GM19023 (cell line): ENCODE results near the gene THOC5.
"Not testable (repeated sequence)": the region's sequence is repeated elsewhere in the genome, so short reads cannot be mapped to it uniquely, and the experiment has no call there.

ENCODE experiments used
- ATAC-seq: cut with Tn5 transposase; IDR thresholded peaks from one replicate; pipeline ENCODE4 v1.9.1; 2021; ENCODE audit warnings: mild to moderate bottlenecking, moderate library complexity; ENCODE audit not compliant: unreplicated experiment

Gene THOC5

DNA sequence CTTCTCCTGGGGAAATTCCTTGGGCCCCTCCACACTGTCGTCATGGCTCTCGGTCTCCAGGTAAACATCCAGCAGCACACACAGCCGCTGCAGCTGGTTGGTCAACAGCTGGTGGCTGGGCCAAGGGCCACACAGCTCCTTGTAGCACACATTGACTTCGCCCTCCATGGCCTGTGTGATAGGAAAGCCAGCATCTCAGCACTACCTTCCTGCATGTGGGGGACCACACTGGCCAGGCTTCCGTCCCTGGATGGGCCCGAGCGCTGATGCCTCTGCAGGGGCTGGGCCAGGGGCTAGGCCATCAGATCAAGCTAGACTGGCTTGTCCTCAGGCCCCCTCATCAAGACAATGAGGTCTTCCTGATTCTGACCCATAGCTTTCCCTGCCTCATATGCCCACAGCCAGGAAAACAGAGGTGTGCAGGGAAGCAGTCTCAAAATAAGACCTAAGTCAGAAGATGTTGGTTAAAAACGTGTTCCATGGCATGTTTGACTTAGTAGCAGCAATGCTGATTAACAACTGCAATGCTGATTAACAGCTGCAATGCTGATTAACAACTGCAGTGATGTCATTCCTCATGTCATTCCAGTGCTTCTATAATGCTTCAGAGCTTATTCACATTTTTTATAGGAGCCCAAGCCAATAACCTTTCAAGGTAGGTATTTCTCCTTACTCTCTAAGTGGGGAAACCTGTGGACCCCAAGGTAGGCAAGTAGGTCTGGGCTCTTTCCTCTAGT lies 42.3 kb downstream of the THOC5 start:
- no peak for ATAC-seq

DNA sequence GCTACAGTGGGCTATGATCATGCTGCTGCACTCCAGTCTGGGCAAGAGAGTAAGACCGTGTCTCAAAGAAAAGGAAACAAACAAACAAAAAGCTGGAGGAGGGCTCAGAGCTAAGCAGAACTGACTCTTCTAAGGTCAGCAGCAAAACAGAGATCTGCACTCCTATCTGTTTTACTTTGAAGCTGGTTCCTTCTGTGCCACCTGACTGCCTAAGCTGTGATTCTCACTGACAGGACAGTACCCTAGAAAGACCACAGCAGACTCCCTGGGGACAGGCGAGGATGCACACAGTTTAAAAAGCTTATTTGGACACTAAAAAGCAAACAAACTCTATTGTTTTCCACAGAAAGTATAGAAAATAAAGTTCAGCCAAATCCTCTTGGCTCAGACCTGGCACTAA lies 43.0 kb downstream of the THOC5 start:
- ATAC-seq = no peak

DNA sequence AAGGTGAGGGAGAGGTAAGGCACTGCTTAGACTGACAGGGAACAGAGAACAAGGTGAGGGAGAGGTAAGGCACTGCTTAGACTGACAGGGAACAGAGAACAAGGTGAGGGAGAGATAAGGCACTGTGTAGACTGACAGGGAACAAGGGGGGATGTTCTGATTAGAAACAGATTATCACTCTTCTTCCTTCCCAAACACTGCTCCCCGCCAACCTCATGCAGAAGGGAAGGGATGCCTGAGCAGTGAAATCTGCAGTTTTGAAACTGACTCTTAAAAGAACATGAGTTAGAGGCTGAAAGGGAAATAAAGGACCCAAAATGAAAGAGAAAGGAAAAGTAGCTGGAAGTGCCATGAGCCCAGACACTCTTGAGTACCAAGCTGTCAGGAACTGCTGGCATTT lies 43.7 kb downstream of the THOC5 start:
- ATAC-seq = no peak

DNA sequence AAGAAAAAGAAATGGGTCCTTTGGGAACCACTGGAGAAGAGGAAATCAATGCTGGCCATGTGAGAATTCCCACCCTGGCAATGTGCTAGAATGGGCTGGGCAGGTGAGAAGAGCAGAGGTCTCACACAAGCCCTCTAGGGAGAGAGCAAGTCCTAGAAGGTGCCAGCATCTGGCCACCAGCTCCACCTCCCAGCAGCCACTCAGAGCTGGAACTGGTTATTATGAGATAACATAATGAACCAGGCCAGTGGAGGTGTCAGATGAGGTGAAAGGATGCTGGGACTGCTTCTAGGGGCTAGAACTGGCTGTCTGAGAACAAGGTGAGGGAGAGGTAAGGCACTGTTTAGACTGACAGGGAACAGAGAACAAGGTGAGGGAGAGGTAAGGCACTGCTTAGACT lies 44.3 kb downstream of the THOC5 start:
- ATAC-seq = no peak

DNA sequence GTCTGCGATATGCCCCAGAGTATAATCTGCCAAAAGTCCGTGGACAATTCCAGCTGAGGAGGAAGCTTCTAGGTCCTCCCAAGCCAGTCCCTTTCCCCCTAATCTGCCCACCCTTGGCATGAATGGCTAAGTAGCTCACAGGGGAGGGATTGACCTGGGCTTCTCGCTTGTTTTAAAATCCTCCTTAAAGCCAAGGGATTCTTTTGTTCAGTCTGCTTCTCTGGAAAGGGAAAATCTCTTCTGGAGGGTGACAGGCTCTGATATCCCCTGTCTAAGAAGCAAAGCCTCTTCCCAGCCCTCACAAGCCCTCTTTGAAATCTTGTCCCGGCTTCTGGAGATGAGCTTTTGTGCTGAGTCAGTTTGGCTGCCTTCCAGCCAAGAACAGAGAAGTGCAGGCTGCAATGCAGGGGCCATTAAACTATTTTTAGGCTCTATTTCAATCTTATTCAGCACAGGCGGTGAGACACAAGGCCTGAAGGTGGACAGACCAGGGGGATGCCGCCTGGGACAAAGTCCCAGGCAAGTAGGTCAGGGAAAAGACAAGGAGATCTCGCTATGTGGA lies 49.7 kb downstream of the THOC5 start:
- no peak for ATAC-seq

DNA sequence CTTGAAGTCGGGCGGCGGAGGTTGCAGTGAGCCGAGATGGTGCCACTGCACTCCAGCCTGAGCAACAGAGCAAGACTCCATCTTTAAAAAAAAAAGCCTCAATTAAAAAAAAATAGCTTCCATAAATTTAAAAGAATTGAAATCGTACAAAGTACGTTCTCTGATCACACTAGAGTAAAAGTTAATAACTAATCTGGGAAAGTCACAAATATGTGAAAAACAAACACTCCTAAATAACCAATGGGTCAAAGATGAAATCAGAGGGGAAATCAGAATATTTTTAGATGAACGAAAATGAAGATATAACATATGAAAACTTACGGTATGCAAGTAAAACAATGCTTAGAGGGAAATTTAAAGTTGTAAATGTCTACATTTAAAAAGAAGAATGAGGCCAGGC lies 53.7 kb downstream of the THOC5 start:
- no peak for ATAC-seq

DNA sequence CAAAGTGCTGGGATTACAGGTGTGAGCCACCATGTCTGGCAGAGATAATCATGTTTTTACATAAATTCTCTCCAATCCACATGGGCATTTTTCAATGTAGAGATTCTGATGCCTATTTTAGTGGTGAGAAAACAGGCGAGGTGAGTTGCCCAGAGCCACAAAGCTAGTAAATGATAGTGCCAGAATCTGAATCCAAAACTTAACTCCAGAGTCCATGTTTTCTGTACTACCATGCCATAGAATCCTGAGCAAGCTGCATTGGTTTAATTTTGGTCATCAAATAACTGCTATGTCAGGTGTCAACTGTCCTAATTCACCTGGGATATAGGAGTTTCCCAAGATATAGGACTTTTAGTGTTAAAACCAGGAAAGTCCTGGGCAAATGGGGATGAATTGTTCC lies 59.9 kb downstream of the THOC5 start:
- no peak for ATAC-seq

DNA sequence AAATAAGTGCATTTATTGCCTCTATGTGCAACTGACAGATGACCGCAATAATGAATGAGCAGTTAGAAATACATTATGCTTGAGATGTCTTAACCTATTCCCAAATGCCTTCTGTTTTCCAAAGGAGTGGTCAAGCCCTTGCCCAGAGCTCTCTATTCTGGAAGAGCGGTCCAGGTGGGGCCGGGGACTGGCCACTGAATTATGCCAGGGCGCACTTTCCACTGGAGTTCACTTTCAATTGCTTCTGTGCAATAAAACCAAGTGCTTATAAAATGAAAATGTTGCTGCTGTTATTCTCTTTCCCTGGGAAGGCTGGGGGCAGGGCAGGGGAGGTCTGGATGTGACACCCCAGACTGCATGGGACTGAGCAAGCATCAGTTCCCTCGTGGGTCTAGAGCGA lies 62.5 kb downstream of the THOC5 start:
- ATAC-seq = no peak

DNA sequence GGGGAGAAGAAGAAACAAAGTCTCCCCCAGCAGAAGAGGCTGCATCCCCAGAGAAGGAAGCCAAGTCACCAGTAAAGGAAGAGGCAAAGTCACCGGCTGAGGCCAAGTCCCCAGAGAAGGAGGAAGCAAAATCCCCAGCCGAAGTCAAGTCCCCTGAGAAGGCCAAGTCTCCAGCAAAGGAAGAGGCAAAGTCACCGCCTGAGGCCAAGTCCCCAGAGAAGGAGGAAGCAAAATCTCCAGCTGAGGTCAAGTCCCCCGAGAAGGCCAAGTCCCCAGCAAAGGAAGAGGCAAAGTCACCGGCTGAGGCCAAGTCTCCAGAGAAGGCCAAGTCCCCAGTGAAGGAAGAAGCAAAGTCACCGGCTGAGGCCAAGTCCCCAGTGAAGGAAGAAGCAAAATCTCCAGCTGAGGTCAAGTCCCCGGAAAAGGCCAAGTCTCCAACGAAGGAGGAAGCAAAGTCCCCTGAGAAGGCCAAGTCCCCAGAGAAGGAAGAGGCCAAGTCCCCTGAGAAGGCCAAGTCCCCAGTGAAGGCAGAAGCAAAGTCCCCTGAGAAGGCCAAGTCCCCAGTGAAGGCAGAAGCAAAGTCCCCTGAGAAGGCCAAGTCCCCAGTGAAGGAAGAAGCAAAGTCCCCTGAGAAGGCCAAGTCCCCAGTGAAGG lies 64.3 kb downstream of the THOC5 start:
- not testable (repeated sequence) for ATAC-seq

DNA sequence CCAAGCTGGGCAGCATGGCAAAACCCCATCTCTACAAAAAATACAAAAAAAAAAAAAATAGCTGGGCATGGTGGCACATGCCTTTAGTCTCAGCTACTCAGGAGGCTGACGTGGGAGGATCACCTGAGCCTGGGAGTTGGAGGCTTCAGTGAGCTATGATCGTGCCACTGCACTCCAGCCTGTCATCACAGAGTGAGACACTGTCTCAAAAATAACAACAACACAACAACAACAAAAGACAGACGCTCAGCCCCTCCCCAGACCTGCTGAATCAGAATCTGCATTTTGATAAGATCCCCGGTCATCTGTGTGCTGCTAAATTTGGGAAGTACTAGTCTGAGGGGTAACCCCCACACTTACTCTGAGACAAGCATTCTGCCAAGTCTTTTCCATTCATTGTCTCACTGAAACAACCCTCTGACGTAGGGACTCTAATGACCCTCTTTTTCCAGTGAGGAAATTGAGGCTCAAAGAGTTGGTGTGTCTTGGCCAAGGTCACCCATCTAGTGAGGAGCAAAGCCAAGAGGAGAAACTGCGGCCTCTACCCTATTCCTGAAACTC lies 66.1 kb downstream of the THOC5 start:
- ATAC-seq = no peak

DNA sequence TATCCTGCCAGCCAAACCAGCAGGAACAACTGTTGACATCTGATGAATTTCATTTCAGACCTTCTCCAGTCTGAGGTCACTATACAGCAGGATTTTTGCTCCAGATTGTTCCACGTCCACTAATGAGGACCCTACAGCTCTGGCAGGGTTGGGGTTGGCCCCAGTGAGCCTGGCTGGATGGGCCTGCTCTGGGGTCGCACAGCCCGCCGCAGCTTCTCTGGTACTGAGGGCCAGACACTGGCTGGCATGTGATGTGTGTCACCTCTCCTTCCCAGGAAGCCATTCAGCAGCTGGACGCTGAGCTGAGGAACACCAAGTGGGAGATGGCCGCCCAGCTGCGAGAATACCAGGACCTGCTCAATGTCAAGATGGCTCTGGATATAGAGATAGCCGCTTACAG lies 68.1 kb downstream of the THOC5 start:
- ATAC-seq = no peak

DNA sequence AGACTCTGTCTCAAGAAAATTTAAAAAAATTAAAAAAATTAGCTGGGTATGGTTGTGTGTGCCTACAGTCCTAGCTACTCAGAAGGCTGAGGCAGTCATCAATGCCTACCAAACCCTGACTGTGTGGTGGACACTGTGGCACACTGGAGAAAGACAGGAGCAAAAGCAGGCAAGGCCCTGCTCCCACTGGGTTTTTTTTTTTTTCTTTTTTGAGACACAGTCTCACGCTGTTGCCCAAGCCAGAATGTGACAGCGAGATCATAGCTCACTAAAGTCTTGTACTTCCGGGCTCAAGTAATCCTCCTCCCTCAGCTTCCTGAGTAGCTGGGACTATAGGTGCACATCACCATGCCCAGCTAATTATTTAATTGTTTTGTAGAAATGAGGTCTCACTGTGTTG lies 68.9 kb downstream of the THOC5 start:
- no peak for ATAC-seq

DNA sequence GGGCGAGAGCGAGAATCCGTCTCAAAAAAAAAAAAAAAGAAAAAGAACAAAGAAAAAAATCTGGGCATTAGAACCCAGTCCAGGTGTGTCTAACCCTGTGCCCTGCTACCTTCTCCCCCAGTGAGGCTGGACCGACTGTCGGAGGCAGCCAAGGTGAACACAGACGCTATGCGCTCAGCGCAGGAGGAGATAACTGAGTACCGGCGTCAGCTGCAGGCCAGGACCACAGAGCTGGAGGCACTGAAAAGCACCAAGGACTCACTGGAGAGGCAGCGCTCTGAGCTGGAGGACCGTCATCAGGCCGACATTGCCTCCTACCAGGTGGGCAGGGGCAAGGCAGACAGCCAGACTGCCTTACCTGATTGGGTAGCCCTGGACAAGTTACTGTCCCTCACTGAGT lies 70.3 kb downstream of the THOC5 start:
- ATAC-seq = no peak

DNA sequence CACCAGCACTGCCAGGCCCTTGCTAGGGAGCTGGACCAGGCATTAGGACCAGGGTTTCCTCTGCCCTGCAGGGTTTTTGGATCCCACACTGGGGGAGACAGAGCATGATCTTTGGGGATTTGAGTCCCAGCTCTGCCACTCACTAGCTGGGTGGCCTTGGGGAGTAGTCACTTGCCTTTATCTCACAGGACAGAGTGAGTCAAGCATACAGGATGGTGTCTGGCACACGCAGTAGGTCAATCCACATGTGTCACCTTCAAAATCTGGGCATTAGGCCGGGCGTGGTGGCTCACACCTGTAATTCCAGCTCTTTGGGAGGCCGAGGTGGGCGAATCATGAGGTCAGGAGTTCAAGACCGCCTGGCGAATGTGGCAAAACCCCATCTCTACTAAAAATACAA lies 70.8 kb downstream of the THOC5 start:
- no peak for ATAC-seq

DNA sequence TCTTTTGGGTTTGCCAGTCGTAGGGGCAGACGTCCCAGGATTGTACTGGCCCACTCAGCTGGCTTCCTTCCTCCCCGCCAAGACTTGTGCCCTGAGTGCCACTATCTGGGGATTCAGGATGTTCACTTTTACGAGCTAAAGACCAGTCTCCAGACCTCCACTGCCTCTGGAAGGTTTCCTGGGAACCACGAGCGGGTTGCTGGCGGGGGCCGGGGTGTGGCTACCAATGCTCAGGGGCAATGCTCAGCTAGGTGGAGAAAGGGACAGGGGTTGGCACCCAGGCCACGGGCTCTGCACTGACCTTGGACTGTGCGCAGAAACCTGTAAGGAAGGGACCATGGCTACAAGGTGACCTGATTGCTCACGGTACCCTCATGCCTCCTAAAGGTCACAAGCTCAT lies 71.3 kb downstream of the THOC5 start:
- no peak for ATAC-seq

DNA sequence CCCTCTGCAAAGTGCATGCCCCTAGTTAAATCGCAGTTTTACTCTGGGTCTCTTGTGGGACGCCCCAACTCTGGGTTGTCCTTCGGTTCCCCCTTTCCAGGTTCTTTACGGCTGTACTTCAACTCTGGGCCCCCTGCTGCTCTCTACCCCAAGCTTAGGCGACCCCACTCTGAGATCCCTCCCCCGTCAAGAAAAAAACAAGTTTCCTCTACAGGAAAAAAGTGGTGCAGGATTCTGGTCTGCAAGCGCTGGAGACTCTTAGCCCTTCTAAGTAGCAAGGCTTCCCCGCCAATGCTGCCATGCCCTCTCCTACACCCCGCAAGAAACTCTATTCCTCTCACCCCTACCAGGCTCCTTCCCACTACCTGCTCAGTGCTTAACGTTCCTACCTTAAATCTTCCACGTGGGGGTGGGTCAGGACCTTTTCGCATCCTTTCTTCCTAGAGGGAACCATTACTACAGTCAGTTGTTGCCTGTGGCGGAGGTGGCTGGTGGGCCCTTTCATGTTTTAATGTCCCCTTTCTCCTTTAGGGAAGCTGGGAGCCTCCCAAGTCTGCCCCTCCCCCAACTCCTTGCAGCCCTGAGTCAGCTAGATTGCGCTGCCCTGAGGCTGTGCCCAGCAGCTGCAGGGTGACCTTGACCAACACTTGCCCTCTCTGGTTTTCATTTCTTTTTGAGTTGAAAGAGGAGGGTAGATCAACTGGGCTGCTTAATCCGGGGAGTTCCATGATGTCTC lies 72.1 kb downstream of the THOC5 start:
- no peak for ATAC-seq

DNA sequence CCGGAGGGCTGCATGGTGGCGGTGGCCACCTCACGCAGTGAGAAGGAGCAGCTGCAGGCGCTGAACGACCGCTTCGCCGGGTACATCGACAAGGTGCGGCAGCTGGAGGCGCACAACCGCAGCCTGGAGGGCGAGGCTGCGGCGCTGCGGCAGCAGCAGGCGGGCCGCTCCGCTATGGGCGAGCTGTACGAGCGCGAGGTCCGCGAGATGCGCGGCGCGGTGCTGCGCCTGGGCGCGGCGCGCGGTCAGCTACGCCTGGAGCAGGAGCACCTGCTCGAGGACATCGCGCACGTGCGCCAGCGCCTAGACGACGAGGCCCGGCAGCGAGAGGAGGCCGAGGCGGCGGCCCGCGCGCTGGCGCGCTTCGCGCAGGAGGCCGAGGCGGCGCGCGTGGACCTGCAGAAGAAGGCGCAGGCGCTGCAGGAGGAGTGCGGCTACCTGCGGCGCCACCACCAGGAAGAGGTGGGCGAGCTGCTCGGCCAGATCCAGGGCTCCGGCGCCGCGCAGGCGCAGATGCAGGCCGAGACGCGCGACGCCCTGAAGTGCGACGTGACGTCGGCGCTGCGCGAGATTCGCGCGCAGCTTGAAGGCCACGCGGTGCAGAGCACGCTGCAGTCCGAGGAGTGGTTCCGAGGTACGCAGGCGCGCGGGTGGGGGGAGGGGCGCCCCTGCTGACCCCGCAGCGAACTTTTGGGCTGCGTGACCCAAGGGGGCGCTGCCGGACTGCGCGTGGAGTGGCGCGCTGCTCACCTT lies 72.9 kb downstream of the THOC5 start:
- no peak for ATAC-seq

DNA sequence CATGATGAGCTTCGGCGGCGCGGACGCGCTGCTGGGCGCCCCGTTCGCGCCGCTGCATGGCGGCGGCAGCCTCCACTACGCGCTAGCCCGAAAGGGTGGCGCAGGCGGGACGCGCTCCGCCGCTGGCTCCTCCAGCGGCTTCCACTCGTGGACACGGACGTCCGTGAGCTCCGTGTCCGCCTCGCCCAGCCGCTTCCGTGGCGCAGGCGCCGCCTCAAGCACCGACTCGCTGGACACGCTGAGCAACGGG lies 73.4 kb downstream of the THOC5 start:
- no peak for ATAC-seq

DNA sequence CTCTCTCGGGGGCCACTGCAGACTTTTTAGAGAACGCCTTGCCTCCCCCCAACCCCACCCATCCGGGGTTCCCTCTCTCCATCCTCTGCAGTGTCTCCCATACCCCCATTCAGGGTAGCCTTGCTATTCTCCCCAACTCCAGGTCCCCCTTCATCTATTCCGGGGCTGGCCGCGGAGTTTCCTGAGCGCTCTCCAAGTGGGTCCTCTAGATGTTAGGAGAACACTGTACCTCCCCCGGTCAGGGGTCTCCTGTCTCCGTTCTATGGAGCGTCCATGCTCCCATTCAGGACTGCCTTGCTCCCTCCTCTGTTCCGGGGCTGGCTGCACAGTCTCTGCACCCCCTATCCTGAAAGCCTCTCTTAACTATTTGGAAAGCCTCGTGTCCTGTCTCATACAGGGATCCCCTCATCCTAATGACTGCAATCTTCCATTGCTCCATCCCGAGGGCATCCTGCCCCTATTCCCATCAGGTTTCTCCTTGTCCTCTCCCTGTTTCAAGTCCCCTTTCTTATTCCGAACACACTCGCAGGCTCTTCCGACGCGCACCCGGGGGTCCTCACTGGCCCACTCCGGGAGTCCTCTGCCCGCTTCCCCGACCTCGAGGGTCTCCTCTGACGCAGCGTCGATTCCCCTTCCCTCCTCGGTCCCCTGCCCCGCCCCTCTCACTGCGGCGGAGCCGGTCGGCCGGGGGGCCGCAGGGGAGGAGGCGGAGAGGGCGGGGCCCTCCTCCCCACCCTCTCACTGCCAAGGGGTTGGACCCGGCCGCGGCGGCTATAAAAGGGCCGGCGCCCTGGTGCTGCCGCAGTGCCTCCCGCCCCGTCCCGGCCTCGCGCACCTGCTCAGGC lies 73.9 kb downstream of the THOC5 start, which contains the start of gene NEFH:
NEFH (plus strand) TSS at position 802 of the 845 bp plus-strand sequence. CDS start 45 bp downstream, outside the sequence.
- ATAC-seq = no peak
